NCI-H82 treated with DMSO at 0.1 percent for 48 hours (cell line): ENCODE data around the gene ZNF335.
"Not testable (repeated sequence)": the region's sequence is repeated elsewhere in the genome, so short reads cannot be mapped to it uniquely, and the experiment has no call there.

Experiments
- DNase-seq: peaks from one replicate; lab custom pipeline; 2025; ENCODE audit not compliant: unreplicated experiment; lab: John Stamatoyannopoulos, UW

The ZNF335 gene

DNA sequence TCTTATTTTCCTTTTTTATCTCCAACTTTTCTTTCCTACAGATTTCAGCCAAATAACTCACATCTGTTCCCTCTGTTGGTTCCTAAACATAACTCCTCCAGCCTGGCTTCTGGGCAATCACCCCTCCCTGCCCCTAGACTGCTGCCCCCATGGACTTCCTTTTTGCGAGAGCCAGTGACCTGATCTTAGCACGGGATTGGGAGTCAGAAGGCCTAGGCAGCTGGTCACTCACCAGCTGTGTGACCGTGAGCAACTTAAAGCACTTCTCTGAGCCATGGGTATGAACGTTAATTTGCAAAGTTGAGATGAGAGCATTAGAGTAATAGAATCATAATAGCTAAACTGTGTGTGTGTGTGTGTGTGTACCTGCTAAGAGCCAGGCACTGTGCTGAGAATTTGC, 32.2 kb upstream of the ZNF335 start:
- DNase-seq, result no peak

GRCh38 chr20:46002008-46002407, 30.0 kb upstream of the ZNF335 start:
- no peak for DNase-seq

DNA sequence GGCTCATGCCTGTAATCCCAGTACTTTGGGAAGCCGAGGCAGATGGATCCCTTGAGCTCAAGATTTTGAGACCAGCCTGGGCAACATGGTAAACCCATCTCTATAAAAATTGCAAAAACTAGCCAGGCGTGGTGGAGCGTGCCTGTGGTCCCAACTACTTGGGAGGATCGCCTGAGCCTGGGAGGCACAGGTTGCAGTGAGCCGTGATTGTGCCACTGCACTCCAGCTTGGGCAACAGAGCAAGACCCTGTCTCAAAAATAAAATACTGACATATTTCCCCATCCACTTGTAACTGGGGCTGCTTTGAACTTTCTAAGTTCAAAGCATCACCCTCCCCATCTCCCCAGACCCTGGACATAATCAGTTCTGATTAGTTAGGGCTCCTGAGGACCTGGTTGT, 29.5 kb upstream of the ZNF335 start:
- no peak for DNase-seq

GRCh38 chr20:46000262-46000996, 28.4 kb upstream of the ZNF335 start:
- DNase-seq, result no peak

DNA sequence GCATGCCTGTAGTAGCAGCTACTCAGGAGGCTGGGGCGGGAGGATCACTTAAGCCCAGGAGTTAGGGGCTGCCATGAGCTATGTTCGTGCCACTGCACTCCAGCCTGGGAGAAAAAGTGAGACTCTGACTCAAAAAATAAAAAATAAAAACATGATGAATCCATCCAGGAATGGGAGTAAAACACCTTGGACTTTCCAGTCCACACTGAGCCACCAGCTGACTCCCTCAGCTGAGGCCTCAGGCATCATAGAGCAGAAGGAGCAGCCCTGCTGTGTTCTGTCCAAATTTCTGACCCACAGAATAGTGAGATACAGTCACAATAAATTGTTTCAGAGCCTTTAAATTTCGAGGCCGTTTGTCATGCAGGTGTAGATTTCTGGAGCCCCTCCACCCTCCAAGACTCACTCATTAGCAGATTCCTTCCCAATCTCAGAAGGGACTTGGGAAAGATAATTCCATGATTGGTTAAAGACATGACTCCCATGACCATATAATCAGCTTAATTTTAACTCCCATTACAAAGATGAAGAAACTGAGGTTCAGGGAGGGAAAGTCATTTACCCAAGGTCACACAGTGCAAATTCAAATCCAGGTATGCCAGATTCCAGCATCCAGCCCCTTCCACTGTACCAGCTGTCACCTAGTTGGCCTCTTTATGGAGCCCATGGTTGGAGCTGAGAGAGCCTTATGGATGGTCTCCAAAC, 27.7 kb upstream of the ZNF335 start:
- DNase-seq, result no peak

DNA sequence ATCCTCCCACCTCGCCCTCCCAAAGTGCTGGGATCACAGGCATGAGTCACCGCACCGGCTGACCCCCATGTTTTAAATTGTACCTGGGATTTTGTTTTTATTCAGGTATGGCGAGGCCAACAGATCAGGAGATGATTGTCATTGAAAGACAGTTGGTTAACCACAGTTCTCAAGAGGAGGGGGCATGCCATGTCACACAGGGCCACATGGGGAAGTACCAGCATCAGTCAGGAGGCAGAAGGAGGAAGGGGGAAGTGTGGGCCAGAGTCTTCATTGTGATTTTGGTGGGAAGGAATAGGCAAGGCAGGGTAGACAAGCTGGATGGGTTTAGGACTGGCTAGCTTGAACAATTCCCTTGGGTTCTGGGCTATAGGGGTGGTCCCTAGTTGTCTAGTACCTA, 26.8 kb upstream of the ZNF335 start:
- DNase-seq, result no peak

- no peak for DNase-seq
These were observed 26.3 kb upstream of the ZNF335 start for GRCh38 chr20:45998337-45998736.

GRCh38 chr20:45997187-45997586, 25.2 kb upstream of the ZNF335 start:
- peak; percentile 66 for DNase-seq

- DNase-seq, result not testable (repeated sequence)
These were observed 23.6 kb upstream of the ZNF335 start for GRCh38 chr20:45995495-45996097.

GRCh38 chr20:45994761-45995493, 22.9 kb upstream of the ZNF335 start:
- no peak for DNase-seq

DNA sequence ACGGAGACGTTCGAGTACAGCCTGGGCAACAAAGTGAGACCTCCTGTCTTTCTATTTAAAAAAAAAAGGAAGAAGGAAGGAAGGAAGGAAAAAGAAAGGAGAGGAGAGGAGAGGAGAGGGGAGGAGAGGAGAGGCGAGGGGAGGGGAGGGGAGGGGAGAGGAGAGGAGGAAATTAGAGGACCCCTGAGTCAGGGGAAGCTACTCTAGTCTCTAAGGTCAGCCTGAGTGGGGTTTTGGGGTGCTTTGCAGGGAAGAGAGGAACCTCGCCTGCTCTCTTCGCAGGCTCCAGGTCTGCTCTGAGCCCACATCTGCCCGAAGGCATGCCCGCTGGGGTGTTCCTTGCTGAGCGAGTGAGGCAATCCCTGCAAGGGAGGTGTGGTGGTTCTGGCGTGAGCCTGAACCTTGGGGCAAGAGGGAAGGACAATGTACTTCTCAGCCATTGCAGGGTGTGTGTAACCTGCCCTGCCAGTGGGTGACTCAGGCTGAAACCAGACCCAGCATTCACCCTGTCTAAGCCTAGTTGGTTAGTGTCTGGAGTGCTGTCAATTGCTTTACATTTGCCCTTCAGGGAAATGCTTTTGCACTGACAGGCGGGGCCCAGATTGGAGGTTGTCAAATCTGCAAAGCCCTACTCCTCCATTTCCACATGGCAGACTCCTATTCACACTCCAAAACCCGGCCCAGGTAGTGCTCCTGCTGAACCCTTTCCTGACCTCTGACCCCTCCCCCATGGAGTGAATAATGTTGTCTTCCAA, 21.4 kb upstream of the ZNF335 start:
- no peak for DNase-seq

DNA sequence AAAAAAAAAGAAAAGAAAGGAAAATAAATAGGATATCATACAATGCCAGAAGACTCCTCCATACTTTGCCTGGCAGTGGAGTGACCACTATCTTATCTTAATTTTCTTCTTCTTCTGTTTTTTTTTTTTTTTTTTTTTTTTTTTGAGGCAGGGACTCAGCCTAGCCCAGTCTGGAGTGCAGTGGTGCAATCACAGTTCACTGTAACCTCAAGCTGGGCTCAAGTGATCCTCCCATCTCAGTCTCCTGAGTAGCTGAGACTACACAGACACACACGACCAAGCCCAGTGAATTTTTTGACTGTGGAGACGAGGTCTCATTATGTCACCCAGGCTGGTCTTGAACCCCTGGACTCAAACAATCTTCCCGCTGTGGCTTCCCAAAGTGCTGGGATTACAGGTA, 19.6 kb upstream of the ZNF335 start:
- no peak for DNase-seq

DNA sequence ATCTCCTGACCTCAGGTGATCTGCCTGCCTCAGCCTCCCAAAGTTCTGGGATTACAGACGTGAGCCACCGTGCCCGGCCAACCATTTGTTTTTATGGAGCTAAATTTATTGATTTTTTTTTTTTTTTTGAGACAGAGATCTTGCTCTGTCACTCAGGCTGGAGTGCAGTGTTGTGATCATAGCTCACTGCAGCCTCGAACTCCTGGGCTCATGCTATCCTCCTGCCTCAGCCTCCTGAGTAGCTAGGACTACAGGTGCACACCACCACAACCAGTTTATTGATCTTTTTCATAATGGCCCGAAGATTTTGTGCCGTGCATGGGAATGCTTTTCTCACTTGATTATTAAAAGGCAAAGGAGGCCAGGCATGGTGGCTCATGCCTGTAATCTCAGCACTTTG, 16.8 kb upstream of the ZNF335 start:
- DNase-seq, result not testable (repeated sequence)

- DNase-seq, result peak; percentile 32
These were observed 15.2 kb upstream of the ZNF335 start for GRCh38 chr20:45987108-45987780.

GRCh38 chr20:45985573-45985972, 13.6 kb upstream of the ZNF335 start:
- DNase-seq, result peak; percentile 29

DNA sequence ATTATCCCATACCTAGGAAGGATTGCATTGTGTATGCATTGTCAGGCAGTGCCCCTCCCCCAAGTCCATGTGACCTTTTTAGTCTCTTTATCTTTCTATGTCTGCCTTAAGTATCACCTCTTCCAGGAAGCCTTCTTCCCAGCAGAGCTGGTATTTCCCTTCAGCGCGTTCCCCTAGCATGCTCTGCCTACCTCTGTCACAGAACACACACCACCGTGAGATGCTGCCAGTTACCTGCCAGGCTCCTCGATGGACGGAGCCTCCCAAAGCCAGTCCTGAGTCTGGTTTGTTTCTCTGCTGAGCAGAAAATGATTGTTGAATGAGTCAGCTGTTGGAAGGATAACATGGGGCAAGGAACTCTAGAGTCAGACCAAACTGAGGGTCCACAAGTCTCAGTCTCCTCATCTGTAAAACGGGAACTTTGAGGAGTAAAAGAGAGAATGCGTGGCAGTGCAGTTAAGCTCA, 11.3 kb upstream of the ZNF335 start:
- no peak for DNase-seq

- no peak for DNase-seq
These were observed 9.3 kb upstream of the ZNF335 start for GRCh38 chr20:45981261-45981660.

- DNase-seq, result no peak
These were observed 4.1 kb upstream of the ZNF335 start for GRCh38 chr20:45976086-45976485.

DNA sequence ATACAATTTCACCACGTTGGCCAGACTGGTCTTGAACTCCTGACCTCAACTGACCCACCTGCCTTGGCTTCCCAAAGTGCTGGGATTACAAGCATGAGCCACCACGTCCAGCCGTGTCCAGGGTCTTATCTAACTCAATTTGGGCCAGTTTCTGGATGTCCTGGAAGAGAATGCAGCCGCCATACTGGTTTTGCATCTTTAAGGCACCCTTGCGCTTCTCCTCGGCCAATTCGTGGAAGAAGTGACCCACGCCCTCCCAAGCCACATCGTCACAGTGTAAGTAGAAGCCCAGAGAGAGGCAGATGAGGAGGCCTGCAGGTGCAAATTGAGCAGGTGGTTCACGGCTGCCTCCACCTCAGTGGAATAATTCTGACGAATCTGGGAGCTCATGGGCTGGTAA, 3.7 kb upstream of the ZNF335 start:
- DNase-seq, result no peak

- DNase-seq, result no peak
These were observed 3.0 kb upstream of the ZNF335 start for GRCh38 chr20:45974896-45975565.
